ENCODE data around the gene SF3B1.
"Not testable (repeated sequence)": the region's sequence is repeated elsewhere in the genome, so short reads cannot be mapped to it uniquely, and the experiment has no call there.

- not testable (repeated sequence) for TF ChIP-seq CTCF (IDR thresholded peaks at IDR 0.05 in 4 of 5, conservative IDR thresholded peaks at IDR 0.05 in 1 of 5); POLR2A (IDR thresholded peaks at IDR 0.05)
Measured at GRCh38 chr2:197370664-197371063, 64.2 kb downstream of the SF3B1 start.

All from gastrocnemius medialis (tissue), 4 donors.